PC-9 (cell line): ENCODE results near the gene RTF1. TPM values are rescaled to one million over a fixed set of nuclear protein-coding genes. Genes with fewer than 3 reads are reported as not detected.

ENCODE experiments used
- BruUV-seq: library from RNA; stranded (reverse); fragments of 400-500 nt; replicated peaks from 2 replicates; lab custom pipeline; 2021; lab: Mats Ljungman, UMichigan
- CTCF ChIA-PET: fragments of 300-600 bp; sonication (Branson Sonifier 250); formaldehyde crosslinking; loops from one replicate; lab custom pipeline; 2022; ENCODE audit warnings: antibody characterized with exemption; lab: Charles Lee
- POLR2A ChIA-PET: fragments of 300-600 bp; sonication (Branson Sonifier 250); formaldehyde crosslinking; loops from one replicate; lab custom pipeline; 2022; ENCODE audit warnings: antibody characterized with exemption; ENCODE audit not compliant: unreplicated experiment; lab: Charles Lee
- DNase-seq, 2 experiments: peaks; one replicate each; pipeline versions ENCODE4 v3.0.0 to v3.0.0-alpha.2; 2015 to 2022; ENCODE audit warnings: mixed read lengths in 1 of 2
- H2AFZ ChIP-seq: fragments of 200-600 bp; sonication (generic); 2 replicates; pipeline ENCODE4 v1.8.1; 2017; ENCODE audit warnings: antibody characterized with exemption
- H3F3A ChIP-seq: fragments of 200-600 bp; sonication (generic); 2 replicates; pipeline ENCODE4 v1.8.1; 2017; ENCODE audit warnings: antibody characterized with exemption, mild to moderate bottlenecking, low read depth; ENCODE audit not compliant: insufficient read depth
- H3K27ac ChIP-seq: fragments of 200-600 bp; sonication (generic); 2 replicates; pipeline ENCODE4 v1.6.1; 2016; ENCODE audit warnings: mixed run types
- H3K27me3 ChIP-seq: fragments of 200-600 bp; sonication (generic); 2 replicates; pipeline ENCODE4 v1.6.1; 2016; ENCODE audit warnings: low read depth, mixed run types; ENCODE audit not compliant: insufficient read depth
- H3K36me3 ChIP-seq: fragments of 200-600 bp; sonication (generic); 2 replicates; pipeline ENCODE4 v1.6.1; 2016; ENCODE audit warnings: low read depth, mixed run types
- H3K4me1 ChIP-seq: fragments of 200-600 bp; sonication (generic); replicated peaks from 2 replicates; pipeline ENCODE4 v1.6.1; 2016; ENCODE audit warnings: mixed run types; ENCODE audit not compliant: insufficient read depth
- H3K4me2 ChIP-seq: fragments of 200-600 bp; sonication (generic); 2 replicates; pipeline ENCODE4 v1.6.1; 2017; ENCODE audit warnings: mixed run types
- H3K4me3 ChIP-seq: fragments of 200-600 bp; sonication (generic); 2 replicates; pipeline ENCODE4 v1.6.1; 2016; ENCODE audit warnings: mixed run types
- H3K79me2 ChIP-seq: fragments of 200-600 bp; sonication (generic); 2 replicates; pipeline ENCODE4 v1.6.1; 2017; ENCODE audit warnings: low read depth, mixed run types
- H3K9me2 ChIP-seq: fragments of 200-600 bp; sonication (generic); 2 replicates; pipeline ENCODE4 v1.8.1; 2017; ENCODE audit warnings: mild to moderate bottlenecking; ENCODE audit not compliant: insufficient read depth
- H3K9me3 ChIP-seq: fragments of 200-600 bp; sonication (generic); 2 replicates; pipeline ENCODE4 v1.8.1; 2016; ENCODE audit warnings: low read depth; ENCODE audit not compliant: insufficient read depth
- H4K20me1 ChIP-seq: fragments of 200-600 bp; sonication (generic); 2 replicates; pipeline ENCODE4 v1.8.1; 2017; ENCODE audit not compliant: insufficient read depth
- CTCF ChIP-seq: fragments of 200-600 bp; sonication (generic); conservative IDR thresholded peaks from 2 replicates; pipeline ENCODE4 v1.6.1; 2017; ENCODE audit warnings: mixed run types, antibody characterized with exemption, mild to moderate bottlenecking, moderate library complexity
- EZH2 ChIP-seq: fragments of 200-600 bp; sonication (generic); IDR thresholded peaks from 2 replicates; pipeline ENCODE4 v1.8.0; 2017; ENCODE audit warnings: antibody characterized with exemption, low read depth
- intact Hi-C: fragments of 100-400 bp; cut with micrococcal nuclease; formaldehyde crosslinking; loops from one replicate; pipeline ENCODE4 v1.10.0; 2022; ENCODE audit not compliant: unreplicated experiment
- total RNA-seq: library from RNA; stranded (reverse); gene quantifications from 2 replicates; pipeline ENCODE4 v1.2.3, GENCODE V29; 2021

The RTF1 gene
- total RNA-seq, 1 experiment from 2014 or later: 55.7 TPM

DNA sequence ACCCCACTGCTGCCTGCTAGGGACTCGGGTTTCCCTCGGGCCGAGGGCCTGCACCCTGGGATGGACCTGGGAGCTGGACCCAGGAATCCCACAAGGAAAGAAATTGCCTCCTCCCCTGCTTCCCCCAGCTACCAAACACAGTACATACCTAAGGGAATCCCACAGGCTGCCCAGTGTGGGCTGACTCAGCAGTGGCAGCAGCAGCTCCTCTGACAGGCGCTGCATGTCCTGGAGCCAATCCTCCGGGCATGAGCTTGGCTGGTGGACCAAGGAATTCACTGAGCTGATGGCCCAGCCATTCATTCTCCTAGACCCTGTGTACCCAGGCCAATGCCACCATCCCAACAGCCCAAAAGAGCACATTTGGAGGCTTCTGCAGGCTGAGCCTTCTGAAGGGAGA lies 106.2 kb downstream of the RTF1 start:
- intact Hi-C loops: no loop called here
- ChIA-PET CTCF (no interaction called here), POLR2A (interaction anchor here (0.6 kb wide), 1 partner anchor 15 kb away, joined by 3 read pairs; no protein-coding TSS in a partner anchor)
- Histone ChIP-seq H3K4me3 (no peak overlapping the region), H4K20me1 (no peaks in the 10 kb centered on the region), H3K36me3 (peaks cover 2% of the 10 kb centered on the region; the same call in 1 of the 2 replicates), H3K27me3 (no peaks in the 10 kb centered on the region), H3K79me2 (no peaks in the 10 kb centered on the region), H3K4me1 (no peaks in the 10 kb centered on the region), H3K9me3 (no peaks in the 10 kb centered on the region), H3K4me2 (no peak overlapping the region), H3F3A (no peaks in the 10 kb centered on the region), H2AFZ (no peak overlapping the region), H3K27ac (no peak overlapping the region), H3K9me2 (no peaks in the 10 kb centered on the region)
- BruUV-seq: no TSS peak
- no peak for DNase-seq
- no peak for TF ChIP-seq EZH2
- no peak for TF ChIP-seq CTCF

DNA sequence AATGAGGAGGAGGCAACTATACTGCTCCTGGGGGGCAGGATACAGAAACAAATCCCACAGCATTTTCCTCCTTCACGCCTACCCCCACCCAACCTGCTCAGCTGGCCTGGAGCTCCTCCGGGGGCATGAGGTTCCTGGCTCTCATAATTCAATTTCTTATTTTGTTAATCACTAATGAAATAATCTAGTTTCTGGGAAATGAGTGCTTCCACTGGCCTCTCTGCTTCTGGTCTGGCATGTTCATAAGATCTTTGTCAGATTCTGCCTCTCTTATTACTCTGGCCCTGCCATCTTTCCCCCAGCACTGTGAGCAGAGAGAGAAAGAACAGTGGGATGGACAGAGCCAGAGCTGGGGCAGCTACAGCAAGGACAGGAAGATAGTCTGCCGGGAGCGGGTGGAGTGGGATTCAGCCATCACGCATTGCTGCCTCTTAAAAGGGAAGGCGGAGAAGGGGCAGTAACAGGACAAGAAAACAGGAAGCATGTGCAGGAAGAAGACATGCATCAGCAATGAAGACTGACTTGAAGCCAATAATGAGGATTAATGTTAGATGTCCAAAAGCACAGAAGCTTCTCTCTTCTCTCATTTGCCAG lies 113.6 kb downstream of the RTF1 start:
- H3K36me3 ChIP-seq: peaks cover 2% of the 10 kb centered on the region; the same call in 1 of the 2 replicates
- H3F3A ChIP-seq: no peaks in the 10 kb centered on the region
- intact Hi-C loops: no loop called here
- no peak overlapping the region for H3K4me3 ChIP-seq
- no TSS peak for BruUV-seq
- no peaks in the 10 kb centered on the region for H3K9me3 ChIP-seq
- no peaks in the 10 kb centered on the region for H3K79me2 ChIP-seq
- TF ChIP-seq EZH2: no peak
- no peak for TF ChIP-seq CTCF
- no peak overlapping the region for H3K4me2 ChIP-seq
- no peaks in the 10 kb centered on the region for H3K9me2 ChIP-seq
- CTCF ChIA-PET: no interaction called here
- H2AFZ ChIP-seq: no peak overlapping the region
- H3K4me1 ChIP-seq: no peaks in the 10 kb centered on the region
- POLR2A ChIA-PET: no interaction called here
- DNase-seq: no peak
- no peaks in the 10 kb centered on the region for H4K20me1 ChIP-seq
- H3K27ac ChIP-seq: no peak overlapping the region
- no peaks in the 10 kb centered on the region for H3K27me3 ChIP-seq

Other genes starting within 250 kb of the RTF1 start
- gene EXD1, start 186.3 kb upstream of the RTF1 start, total RNA-seq: 0.70 TPM in 1 of 2 replicates, not detected in the other
- 133 and 199 TPM in 2 replicates for gene CHP1, start 185.8 kb upstream of the RTF1 start, total RNA-seq
- gene OIP5, start 84.5 kb upstream of the RTF1 start, total RNA-seq: 23.9 and 25.4 TPM in 2 replicates
- 185 and 190 TPM in 2 replicates for gene NUSAP1, start 84.2 kb upstream of the RTF1 start, total RNA-seq
- 10.1 and 11.5 TPM in 2 replicates for gene NDUFAF1, start 14.6 kb upstream of the RTF1 start, total RNA-seq
- 5.3 and 8.3 TPM in 2 replicates for gene ITPKA, start 76.8 kb downstream of the RTF1 start, total RNA-seq
- 0.11 and 0.28 TPM in 2 replicates for gene LTK, start 96.7 kb downstream of the RTF1 start, total RNA-seq
- gene RPAP1, start 127.2 kb downstream of the RTF1 start, total RNA-seq: 47.7 and 51.4 TPM in 2 replicates
- gene TYRO3, start 142.1 kb downstream of the RTF1 start, total RNA-seq: 30.3 and 30.8 TPM in 2 replicates
- gene MGA, start 243.3 kb downstream of the RTF1 start, total RNA-seq: 31.8 and 38.5 TPM in 2 replicates